ENCODE measurements around the gene RNF126.

- no peak for TF ChIP-seq CTCF (IDR thresholded peaks at IDR 0.05)
- no peak for TF ChIP-seq EP300 (IDR thresholded peaks at IDR 0.05)
These were observed 686 bp upstream of the RNF126 start for GRCh38 chr19:663682-664117.
